Measurements from ENCODE around the gene TBX21.

DNA sequence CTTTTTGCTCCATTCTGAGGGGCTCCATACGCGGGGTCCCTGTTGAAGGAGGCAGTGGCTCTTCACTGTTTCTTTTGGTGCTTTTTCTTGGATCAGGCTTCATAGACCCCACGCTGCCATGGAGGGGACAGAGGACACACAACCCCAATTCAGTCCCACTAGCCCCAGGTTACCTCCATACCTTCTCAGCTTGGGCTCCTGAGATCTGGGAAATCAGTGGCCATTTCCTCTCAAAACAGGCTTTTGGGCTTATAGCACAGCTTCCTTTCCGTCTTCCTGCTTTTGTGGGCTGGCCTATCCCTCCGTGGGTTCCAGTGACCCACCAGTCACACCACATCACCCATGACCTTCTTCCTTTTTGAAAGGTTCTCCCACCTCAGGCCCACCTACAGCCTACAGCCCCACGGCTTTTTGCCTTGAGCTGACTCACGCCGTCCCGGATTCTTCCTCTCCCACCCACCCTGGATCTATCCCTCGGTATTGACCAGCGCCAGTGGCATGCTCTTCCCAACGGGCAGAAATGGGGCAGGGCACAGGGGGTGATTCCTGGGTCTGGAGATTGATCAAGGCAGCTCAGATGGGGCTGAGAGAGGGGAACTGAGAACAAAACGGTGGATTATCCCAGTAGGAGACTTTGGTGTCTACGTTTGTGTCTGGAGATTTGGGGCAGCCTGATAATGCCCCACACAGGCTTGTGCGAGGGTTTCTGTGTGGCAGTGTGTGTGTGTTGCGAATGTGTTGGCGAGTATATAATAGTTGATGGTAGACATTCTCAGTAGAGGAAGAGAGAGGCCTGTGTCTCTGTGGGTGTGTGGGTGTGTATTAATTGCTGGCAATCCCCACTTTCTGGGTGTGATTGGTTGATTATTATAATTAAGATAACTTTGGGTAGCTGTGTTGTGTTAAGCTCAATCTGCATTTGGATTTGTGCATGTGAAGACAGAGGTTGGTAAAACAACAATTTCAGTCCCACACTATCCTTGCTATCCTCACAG lies 3.8 kb downstream of the TBX21 start:
- TF ChIP-seq, protein P1, sequence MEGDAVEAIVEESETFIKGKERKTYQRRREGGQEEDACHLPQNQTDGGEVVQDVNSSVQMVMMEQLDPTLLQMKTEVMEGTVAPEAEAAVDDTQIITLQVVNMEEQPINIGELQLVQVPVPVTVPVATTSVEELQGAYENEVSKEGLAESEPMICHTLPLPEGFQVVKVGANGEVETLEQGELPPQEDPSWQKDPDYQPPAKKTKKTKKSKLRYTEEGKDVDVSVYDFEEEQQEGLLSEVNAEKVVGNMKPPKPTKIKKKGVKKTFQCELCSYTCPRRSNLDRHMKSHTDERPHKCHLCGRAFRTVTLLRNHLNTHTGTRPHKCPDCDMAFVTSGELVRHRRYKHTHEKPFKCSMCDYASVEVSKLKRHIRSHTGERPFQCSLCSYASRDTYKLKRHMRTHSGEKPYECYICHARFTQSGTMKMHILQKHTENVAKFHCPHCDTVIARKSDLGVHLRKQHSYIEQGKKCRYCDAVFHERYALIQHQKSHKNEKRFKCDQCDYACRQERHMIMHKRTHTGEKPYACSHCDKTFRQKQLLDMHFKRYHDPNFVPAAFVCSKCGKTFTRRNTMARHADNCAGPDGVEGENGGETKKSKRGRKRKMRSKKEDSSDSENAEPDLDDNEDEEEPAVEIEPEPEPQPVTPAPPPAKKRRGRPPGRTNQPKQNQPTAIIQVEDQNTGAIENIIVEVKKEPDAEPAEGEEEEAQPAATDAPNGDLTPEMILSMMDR (IDR thresholded peaks at IDR 0.05; ENCODE audit: low read length): no peak
- TF ChIP-seq EZH2phosphoT487 (IDR thresholded peaks at IDR 0.05; ENCODE audit: low read length): no peak
